Superior temporal gyrus (tissue), 1 donor: ENCODE results near the gene ABCA10.
"Not testable (repeated sequence)": the region's sequence is repeated elsewhere in the genome, so short reads cannot be mapped to it uniquely, and the experiment has no call there.

Experiments
- DNase-seq: peaks from one replicate; pipeline ENCODE4 v3.0.0-alpha.2; 2016; ENCODE audit errors: extremely low spot score

ABCA10 gene

DNA sequence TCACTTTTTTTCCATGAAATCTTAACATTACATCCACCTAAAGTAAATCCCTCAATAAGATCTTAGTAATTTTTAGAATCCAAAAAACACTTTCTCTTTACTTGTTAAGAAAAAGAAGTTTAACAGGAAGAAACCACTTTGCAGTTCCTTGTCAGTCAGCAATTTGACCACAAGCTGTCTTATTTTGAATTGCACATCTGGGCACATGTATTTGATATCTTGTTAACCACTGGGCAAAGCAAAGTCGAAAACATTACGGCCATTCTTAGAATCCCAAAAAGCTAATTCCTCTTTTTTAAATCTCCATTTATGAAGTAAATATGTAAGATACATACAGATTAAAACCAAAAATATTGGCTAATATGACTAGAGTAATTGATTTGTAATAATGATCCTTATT lies 1.1 kb downstream of the ABCA10 start:
- DNase-seq, result no peak

DNA sequence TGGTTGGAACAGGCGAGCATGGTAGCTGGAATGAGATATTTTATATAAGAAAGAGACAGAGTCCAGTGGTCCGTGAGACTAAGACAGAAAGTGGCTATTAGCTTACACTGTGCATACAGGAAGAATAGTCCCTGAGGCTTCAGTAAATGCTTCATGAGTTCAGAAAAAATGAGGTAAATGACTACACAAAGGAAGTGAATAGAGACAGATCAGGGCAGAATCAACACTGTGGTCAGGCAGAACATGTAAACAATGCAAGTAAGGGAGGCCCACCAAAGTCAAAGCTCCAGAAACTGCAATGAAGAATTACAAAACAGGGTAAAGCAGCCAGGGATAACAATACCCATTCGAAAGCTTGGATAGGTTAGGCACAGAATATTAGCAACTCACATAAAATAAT lies 4.8 kb downstream of the ABCA10 start:
- no peak for DNase-seq

DNA sequence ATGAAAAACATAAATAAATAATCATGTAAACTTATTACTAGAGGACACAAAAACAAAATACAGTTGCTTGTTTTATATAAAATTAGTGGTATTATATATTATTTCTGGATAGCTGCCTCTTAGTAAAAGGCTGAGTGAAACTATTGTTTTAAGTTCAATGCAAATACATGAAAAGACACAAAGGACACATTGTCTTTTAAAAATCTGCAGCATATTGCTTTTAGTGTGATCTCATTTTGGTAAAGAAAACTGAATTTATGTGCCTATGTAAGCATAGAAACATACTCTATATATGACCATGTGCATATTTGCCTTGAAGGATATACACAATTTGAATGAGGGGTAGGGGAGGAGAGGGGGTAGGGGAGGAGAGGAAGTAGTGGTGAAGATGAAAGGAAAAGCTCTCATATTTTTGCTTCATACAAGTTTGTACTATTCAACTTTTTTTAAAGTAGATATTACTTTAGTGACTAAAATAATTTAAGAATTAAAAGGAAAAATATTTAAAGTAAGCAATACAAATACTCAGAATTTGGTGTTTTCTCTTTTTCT lies 5.8 kb downstream of the ABCA10 start:
- DNase-seq, result no peak

DNA sequence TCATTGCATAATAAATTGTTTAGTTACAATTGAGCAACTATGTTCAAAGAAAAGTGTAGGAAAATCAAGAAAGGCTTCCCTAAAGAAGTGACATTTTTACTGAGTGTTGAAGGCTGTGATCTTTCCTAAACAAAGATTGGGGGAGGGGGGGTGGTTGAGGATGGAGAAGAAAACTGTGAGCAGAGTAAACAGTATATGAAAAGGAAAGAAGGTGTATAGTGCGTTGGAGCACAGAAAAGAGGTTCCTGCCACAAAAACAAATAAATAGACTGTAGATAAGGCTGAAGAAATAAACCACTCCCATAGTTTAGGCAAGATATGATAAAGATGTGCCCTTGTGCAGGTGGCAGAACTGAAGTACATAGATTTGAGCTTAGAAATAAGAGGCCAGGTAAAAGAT lies 8.5 kb downstream of the ABCA10 start:
- no peak for DNase-seq

DNA sequence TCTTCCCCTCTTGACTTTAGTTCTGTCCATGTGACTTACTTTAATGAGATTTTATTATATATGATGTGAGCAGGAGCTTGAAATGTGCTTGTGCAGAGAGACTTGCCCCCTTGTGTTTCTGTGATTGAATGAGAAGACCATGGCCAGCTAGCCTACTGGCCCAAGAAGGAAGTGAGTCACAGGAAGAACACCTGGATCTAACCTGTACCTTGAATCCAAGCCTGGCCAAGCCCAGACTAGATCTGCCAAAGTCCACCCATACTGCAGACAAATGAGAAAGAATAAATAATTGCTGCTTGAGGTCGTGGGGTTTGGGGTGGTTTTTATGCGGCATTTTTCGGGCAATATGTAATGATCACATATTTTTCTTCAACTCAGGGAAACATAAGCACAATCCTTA lies 9.6 kb downstream of the ABCA10 start:
- DNase-seq, result no peak

DNA sequence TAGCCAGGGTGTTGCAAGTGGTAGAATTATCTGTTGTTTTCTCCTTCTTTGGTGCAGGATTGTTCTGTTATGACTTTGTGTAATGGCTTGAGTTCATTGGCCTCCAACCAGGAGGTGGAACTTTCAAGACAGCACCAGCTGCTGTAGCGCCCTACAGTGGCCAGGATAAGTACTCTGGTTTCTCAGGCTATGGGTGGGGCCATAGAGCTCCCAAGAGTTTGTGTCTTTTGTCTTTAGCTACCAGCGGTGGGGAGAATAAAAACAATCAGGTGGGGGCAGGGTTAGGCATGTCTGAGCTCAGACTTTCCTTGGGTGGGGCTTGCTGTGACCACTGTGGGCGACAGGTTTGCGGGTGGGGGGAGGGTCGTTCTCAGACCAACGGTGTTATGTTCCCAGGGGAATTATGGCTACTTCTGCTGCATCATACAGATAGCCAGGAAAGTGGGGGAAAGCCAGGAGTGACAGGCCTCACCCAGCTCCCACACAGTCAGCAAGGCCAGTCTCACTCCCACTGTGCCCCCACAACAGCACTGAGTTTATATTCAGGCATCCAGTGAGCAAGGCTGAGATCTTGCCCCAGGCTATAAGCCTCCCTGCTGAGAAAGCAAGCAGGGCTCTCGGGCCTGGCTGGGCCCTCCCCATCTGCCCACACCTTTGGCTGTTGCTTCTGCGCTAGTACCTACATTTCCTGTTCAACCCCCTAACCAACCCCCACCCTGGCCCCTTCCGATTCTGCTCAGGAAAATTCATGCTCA lies 15.4 kb downstream of the ABCA10 start:
- no peak for DNase-seq

DNA sequence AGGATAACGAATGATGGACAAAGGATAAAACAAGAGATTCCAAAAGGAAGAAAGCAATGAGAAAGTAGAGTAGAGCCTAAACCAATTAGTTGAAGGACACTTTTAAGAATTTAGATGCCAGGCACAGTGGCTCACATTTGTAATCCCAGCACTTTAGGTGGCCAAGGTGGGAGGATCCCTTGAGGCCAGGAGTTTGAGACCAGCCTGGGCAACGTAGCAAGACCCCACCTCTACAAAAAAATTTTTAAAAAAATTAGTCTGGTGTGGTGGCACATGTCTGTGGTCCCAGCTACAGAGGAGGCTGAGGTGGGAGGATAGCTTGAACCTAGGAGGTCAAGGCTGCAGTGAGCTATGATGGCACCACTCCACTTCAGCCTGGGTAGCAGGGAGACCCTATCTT lies 20.0 kb downstream of the ABCA10 start:
- DNase-seq, result no peak

DNA sequence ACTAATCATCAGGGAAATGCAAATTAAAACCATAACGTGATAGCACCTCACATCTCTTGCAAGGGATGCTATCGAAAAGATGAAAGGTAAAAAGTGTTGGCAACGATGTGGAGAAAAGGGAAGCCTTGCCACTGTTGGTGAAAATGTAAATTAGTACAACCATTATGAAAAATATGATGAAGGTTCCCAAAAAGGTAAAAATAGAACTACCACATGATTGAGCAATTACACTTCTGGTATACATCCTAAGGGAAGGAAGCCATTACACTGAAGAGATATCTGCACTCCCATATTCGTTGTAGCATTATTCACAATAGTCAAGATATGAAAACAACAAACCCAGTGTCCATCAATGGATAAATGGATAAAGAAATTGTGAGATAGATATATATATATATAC lies 21.5 kb downstream of the ABCA10 start:
- no peak for DNase-seq

DNA sequence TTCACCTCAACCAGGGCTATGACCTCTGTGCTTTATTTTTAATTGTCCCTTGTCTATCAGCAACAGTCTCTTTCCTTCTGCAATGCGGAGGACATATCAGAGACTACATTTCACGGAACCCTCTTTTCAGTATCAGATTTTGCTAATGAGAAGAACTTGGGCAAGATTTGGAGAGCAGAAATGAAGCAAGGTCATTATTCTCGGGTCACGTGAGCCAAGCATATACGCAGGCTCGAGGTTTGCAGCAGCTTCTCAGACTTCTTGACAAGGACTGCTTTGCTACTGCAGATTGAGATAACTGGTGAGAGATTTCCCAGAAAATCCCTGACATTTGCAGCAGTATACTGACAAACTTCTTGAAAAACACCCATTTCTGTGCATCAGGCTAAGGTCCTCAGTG lies 30.4 kb downstream of the ABCA10 start:
- no peak for DNase-seq

DNA sequence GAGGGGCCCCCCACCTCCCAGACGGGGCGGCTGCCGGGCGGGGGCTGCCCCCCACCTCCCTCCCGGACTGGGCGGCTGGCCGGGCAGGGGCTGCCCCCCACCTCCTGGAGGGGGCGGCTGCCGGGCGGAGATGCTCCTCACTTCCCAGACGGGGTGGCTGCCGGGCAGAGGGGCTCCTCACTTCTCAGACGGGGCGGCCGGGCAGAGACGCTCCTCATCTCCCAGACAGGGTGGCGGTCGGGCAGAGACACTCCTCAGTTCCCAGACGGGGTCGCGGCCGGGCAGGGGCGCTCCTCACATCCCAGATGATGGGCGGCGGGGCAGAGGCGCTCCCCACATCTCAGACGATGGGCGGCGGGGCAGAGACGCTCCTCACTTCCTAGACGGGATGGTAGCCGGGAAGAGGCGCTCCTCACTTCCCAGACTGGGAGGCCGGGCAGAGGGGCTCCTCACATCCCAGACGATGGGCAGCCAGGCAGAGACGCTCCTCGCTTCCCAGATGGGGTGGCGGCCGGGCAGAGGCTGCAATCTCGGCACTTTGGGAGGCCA lies 32.4 kb downstream of the ABCA10 start:
- not testable (repeated sequence) for DNase-seq

DNA sequence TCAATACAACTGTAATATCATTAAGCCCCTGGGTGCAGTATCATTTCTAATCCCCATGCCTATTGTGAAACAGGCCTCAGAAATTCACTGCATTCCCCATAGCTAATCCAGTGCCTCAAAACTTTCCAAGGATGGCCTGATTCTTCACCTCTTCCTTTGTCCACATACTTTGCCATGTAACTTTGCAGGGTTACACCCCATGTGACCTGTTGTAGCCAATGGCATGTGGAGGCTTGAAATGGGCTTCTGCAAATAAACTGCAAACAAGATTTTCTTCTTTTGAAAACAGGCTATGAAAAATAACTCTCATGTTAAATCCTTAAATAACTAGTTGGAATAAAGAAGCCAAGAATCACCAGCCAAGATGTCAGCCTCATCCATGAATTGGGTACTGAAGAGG lies 35.9 kb downstream of the ABCA10 start:
- no peak for DNase-seq

DNA sequence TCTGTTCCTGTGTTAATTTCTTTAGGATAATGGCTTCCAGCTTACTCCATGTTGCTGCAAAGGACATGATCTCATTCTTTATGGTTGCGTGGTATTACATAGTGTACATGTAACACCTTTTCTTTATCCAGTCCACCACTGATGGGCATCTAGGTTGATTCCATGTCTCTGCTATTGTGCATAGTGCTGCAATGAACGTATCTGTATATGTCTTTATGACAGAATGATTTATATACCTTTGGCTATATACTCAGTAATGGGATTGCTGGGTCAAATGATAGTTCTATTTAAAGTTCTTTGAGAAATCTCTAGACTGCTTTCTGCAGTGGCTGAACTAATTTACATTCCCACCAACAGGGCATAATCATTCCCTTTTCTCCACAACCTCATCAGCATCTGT lies 39.8 kb downstream of the ABCA10 start:
- DNase-seq, result no peak

DNA sequence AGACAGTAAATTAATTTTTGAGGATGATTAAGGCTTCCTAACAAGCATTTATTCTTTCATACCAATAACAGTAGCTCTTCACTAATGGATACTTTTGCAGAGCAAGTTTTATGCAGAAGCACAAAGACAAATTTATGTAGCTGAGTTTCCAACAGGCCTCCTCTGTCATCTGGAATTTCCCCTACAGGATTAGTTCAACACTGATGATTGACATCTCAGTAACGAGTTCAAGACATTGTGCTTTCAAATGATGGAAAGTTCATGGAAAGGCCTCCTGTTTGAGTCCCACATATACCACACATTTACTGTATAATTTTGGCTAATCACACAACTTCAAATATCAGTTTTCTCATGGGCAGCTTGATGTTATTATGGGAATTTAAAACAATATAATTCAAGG lies 40.6 kb downstream of the ABCA10 start:
- DNase-seq, result no peak

DNA sequence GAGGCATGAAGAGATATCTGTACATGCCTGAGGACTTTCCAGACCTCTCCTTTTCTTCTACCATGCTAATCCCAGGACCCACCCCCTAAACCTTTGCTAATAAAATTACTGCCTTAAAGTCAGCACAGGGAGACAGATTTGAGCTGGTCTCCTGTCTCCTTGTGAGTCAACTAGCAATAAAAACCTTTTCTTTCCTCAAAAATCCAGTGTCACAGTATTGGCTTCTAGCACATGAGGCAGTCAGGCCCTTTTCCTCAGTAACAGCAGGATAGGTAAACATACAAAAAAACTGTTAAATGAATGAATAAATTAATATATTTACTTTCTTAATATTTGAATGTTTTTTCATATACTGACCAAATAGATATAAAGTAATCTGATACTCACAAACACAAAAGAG lies 41.3 kb downstream of the ABCA10 start:
- DNase-seq, result no peak

DNA sequence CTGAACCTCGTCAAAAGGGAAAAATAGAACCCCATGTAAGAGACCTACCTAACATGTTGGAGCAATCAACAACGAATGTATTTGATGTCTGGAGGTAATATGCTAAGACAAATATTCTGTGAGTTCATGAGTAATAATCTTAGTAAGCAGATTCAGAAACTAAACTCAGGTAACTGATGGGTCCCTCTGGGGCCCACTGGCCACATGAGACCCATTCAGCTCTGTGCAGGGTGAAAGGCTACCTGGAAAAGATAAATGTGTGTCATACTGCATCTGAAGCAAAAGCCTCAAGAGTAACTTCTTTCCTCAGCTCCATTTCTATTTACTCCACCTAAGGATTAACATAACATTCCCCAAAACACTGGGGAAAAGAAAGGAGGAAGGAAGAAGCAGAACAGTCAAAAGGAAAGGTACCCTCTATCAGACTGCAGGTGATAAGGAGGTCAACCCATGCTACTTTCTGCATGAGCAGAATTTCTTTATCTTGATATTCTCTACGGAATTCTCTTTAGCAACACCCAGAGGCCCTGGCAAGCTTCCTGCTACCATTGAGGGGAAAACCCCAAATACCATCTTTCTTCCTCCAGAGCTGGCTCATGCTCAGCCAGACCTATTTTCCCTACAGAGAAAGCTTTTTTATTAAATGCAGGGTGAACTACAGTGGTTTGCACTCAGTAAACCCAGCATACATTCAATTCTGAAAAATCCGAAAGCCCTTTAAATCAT lies 49.2 kb downstream of the ABCA10 start:
- no peak for DNase-seq

DNA sequence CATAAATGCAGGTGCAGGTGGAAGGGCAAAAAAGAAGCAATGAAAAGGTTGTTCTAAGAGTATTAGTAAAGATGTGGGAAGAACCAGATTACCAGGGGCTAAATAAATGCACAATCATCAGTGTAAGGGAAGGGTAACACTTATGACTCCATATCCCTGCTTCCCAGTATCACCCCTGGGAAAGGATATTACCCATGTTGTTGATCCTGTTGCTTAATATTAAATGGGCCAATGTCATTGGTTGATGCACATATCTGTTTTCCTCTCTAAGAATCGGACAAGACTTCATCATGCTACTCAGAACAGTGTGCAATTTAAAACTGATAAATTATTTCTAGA lies 52.2 kb downstream of the ABCA10 start:
- DNase-seq, result no peak

DNA sequence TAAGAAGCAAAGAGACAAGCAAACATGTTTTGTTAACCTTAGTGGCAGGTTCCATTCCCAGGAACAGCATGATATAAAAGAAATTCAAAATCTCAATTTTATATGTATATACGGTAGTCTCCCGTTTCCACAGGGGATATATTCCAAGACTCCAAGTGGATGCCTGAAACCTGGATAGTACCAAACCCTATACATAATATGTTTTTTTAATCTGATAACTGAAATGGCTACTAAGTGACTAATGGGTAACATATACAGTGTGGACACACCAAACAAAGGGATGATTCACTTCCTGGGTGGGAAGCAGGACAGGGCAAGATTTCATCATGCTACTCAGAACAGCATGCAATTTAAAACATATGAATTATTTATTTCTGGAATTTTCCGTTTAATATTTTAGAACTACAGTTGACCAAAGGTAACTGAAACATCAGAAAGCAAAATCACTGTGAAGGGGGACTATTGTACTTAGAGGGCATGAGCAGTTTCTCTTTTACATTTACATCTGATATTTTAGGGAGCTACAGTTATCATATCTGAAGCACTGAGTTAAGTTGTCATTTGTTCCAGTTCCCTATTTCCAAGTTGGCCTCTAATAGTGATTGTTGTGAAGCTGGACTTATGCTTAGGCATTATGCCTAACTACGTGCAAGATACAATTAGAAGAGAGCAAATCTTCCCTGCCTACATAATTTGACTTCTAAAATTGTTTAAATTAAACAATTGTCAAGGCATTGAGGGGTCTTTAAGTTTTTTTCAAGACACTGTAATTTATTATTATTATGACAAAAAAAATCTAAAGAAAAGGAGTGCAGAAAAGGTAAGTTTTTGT lies 52.8 kb downstream of the ABCA10 start:
- no peak for DNase-seq

DNA sequence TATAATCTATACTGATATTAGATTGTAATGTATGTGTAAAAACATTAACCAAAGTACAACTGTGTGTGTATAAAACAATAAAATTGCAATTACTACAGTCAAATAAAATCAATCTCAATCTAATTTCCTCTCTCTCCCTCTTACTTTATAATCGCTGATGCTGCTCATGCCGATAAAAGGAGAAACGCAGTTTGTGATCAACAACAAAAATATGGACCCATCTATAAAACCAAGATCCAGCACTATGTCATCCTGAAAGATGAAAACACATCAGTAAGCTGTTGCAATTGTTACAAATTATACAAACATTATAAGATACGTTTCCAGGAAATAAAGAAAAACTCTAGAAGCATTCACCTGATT lies 53.4 kb downstream of the ABCA10 start:
- DNase-seq, result no peak

DNA sequence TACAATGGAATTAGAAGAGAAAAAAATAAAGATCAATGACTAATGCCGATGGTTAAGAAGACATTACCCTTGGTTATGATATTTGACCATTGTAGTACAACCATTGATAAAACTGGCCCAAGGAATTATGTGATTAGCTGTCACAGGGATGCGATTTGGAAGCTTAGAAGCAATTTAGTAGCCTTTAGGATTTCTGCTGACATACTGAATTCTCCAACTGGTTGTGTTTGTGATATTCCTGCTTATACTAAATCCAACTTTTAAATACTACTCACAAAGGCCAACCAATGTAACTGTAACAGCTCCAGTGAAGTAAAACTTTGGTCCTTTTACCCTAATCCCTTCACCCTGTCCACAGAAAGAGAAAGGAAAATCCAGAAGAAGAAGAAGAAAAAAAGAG lies 55.5 kb downstream of the ABCA10 start:
- DNase-seq, result no peak

DNA sequence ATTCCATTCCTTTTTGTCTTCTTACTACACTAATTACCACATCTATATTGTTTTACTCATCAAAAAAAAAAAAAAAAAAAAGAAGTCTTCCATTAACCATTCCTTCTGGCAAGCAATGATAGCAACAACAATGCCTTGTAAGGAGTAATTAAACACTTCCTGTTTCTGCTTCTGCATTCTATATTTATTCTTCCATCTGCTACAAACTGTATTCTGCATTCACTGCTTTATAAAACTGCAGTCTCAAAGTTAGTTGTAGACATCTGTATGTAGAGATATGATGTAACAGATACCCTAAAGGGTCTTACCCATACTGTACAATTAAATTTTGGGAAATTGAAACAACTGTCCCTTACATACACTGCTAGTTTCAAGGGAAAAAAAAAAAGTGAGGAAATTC lies 58.2 kb downstream of the ABCA10 start:
- DNase-seq, result no peak

DNA sequence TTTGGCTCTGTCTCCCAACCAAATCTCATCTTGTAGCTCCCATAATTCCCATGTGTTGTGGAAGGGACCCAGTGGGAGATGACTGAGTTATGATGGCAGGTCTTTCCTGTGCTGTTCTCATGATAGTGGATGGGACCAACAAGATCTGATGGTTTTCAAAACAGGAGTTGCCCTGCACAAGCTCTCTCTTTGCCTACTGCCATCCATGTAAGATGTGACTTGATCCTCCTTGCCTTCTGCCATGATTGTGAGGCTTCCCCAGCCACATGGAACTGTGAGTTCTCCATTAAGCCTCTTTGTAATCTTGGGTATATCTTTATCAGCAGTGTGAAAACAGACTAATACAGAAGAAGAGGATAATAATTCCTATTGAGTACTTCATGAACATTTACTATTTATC lies 60.0 kb downstream of the ABCA10 start:
- DNase-seq, result not testable (repeated sequence)

DNA sequence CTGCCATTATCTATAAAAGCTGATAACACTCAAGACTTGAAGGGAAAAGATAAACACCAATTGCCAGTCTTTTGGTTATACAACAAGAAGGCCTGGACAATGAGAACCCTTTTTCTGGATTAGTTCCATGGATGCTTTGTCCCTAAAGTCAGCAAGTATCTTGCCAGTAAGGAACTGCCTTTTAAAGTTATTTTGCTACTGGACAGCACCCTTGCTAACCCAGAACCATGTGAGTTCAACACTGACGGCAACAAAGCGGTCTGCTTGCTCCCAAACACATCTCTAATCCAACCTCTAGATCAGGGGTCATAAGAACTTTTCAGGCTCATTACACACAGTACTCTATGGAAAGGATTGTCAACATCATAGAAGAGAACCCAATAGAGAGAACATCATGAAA lies 61.7 kb downstream of the ABCA10 start:
- DNase-seq, result no peak
